Body of pancreas (tissue), 4 donors: ENCODE data around the gene HMGB3. TPM values are rescaled to one million over a fixed set of nuclear protein-coding genes. Genes with fewer than 3 reads are reported as not detected.

Source experiments
- ATAC-seq: fragments of 150-250 bp; one replicate; pipeline ENCODE4 v1.9.1; 2016
- DNase-seq, 4 donors: peaks; one replicate each; pipeline ENCODE4 v3.0.0-alpha.2; 2019
- H3K27ac ChIP-seq, 4 donors: fragments of 200-600 bp; sonication (generic); 1 replicate in 3 of 4; 2 replicates in 1 of 4; pipeline versions ENCODE4 v1.5.1 to v1.6.1; 2016 to 2019; ENCODE audit warnings: mild to moderate bottlenecking in 1 of 4, mixed read lengths in 1 of 4, moderate library complexity in 1 of 4
- H3K27me3 ChIP-seq, 2 donors: fragments of 200-600 bp; sonication (generic); one replicate each; pipeline ENCODE4 v1.6.0; 2016; ENCODE audit warnings: mild to moderate bottlenecking in 1 of 2
- H3K36me3 ChIP-seq, 2 donors: fragments of 200-600 bp; sonication (generic); replicated peaks in 1 of 2; 2 replicates each; pipeline ENCODE4 v1.5.1; 2016; ENCODE audit warnings: low read depth in 2 of 2; ENCODE audit not compliant: insufficient read depth in 1 of 2
- H3K4me1 ChIP-seq: fragments of 200-600 bp; sonication (generic); one replicate; pipeline ENCODE4 v1.6.0; 2016
- H3K4me3 ChIP-seq, 2 donors: fragments of 200-600 bp; sonication (generic); 1 replicate in 1 of 2; 2 replicates in 1 of 2; pipeline ENCODE4 v1.5.1; 2016 to 2019
- H3K9me3 ChIP-seq, 3 donors: fragments of 200-600 bp; sonication (generic); 1 replicate in 2 of 3; 2 replicates in 1 of 3; pipeline ENCODE4 v1.5.1; 2016
- POLR2A ChIP-seq, 3 donors: fragments of 450-650 bp; IDR thresholded peaks; one replicate each; pipeline ENCODE4 v1.6.1; 2016; ENCODE audit warnings: antibody characterized with exemption in 3 of 3, mild to moderate bottlenecking in 2 of 3
- WGBS, 2 donors: methylation state at CpG; one replicate each; pipeline ENCODE4 v1.1.5; 2017; 5-methylcytosine and 5-hydroxymethylcytosine counted together
- intact Hi-C: fragments of 100-400 bp; cut with DNase I; formaldehyde crosslinking; loops from one replicate; pipeline ENCODE4 v1.15.1; 2023
- small RNA-seq: library from RNA; depleted of rRNA; stranded (forward); fragments of <200 nt; gene quantifications from one replicate; pipeline ENCODE3, GENCODE V24; 2016
- total RNA-seq, 2 donors: library from RNA; depleted of rRNA; stranded (reverse); fragments of >200 nt; gene quantifications; one replicate each; pipeline ENCODE4 v1.1.0, GENCODE V29; 2016
- TF ChIP-seq, protein P1 (sequence below), 7 experiments: fragments of 450-650 bp in 4 of 7; fragments of 200-600 bp in 3 of 7; sonication (generic) in 3 of 7; IDR thresholded peaks; one replicate each; pipeline ENCODE4 v1.5.1; 2016 to 2019; ENCODE audit warnings: antibody characterized with exemption in 7 of 7

The HMGB3 gene
- total RNA-seq, 2 donors from 2014 or later, result 1.3 to 1.6 TPM

GRCh38 chrX:151039351-151039750, 56.2 kb downstream of the HMGB3 start:
- Histone ChIP-seq H3K4me1 (no peaks in the 10 kb centered on the region), H3K4me3 (no peak overlapping the region), H3K9me3 (no peaks in the 10 kb centered on the region), H3K36me3 (no peaks in the 10 kb centered on the region), H3K27me3 (no peaks in the 10 kb centered on the region), H3K27ac (no peak overlapping the region)
- DNase-seq (no peak), ATAC-seq (no peak)
- no peak for TF ChIP-seq POLR2A (IDR thresholded peaks at IDR 0.05)
- TF ChIP-seq, protein P1, sequence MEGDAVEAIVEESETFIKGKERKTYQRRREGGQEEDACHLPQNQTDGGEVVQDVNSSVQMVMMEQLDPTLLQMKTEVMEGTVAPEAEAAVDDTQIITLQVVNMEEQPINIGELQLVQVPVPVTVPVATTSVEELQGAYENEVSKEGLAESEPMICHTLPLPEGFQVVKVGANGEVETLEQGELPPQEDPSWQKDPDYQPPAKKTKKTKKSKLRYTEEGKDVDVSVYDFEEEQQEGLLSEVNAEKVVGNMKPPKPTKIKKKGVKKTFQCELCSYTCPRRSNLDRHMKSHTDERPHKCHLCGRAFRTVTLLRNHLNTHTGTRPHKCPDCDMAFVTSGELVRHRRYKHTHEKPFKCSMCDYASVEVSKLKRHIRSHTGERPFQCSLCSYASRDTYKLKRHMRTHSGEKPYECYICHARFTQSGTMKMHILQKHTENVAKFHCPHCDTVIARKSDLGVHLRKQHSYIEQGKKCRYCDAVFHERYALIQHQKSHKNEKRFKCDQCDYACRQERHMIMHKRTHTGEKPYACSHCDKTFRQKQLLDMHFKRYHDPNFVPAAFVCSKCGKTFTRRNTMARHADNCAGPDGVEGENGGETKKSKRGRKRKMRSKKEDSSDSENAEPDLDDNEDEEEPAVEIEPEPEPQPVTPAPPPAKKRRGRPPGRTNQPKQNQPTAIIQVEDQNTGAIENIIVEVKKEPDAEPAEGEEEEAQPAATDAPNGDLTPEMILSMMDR (IDR thresholded peaks at IDR 0.05), result no peak
- 56 to 65% methylated on average over 2 of the region's 2 CpGs for WGBS, 2 donors
- intact Hi-C loops, result no loop called here

Small RNA genes within 50 kb of the gene (small RNA-seq; reads per million reads assigned to genes)
- not detected for gene RNA5SP525
- gene RNU6-383P, result 0.19 reads per million
- gene RPL12P50, result not detected

Other genes starting within 250 kb of the HMGB3 start
- 10 to 100 TPM; 22.1 to 28.7 TPM for gene CD99L2, start 84.7 kb upstream of the HMGB3 start, total RNA-seq
- gene GPR50, start 193.2 kb downstream of the HMGB3 start, total RNA-seq, result not detected